ENCODE results near the gene KRT1.

The KRT1 gene

GRCh38 chr12:52667931-52668330 lies 12.3 kb downstream of the KRT1 start:
- in situ Hi-C loops (cut with MboI; ENCODE audit: low pct_unique_long_range_greater_than_20kb, low sequenced_read_pairs): no loop called here
- no peak for DNase-seq

DNA sequence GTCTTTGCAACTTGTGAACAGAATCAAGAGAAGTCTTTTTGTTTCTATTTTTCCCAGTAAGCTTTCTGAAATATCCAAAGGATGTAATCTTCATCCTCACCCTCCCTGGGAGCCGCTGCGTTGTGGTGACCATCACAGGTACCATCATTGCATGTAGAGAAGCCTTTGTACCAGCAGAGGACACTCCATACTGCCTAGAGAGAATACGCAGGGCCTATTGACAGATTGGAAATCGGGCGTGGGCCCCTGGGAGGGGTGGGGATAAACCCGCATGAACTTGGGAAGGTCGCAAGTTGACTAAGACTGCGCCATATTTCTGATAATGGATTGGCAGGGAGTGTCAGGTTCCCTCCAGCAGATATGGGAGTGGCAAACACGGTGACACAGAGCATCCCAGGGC lies 12.7 kb downstream of the KRT1 start:
- no peak for DNase-seq
- in situ Hi-C loops (cut with MboI; ENCODE audit: low pct_unique_long_range_greater_than_20kb, low sequenced_read_pairs): no loop called here

- DNase-seq: no peak
- in situ Hi-C loops (cut with MboI; ENCODE audit: low pct_unique_long_range_greater_than_20kb, low sequenced_read_pairs): no loop called here
Observed at GRCh38 chr12:52666471-52666870, 13.7 kb downstream of the KRT1 start.

DNA sequence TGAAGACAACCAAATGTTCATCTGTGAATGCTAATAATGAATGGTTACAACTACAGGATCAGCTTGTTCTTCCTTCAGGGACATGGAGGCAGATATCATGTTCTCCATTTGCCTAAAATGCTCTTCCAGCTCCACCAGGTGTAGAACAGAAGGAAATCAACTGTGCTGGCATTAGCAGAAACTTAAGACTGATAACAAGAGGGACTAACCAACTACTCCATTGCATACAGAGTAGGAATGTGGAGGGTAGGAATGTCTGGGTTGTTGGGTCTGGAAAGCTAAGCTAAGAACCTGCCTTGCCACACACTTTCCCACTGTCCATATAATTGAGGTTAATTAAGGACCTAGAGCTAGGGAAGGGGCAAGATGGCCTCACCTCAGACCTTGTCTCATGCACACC lies 16.8 kb downstream of the KRT1 start:
- in situ Hi-C loops (cut with MboI; ENCODE audit: low pct_unique_long_range_greater_than_20kb, low sequenced_read_pairs): no loop called here
- no peak for DNase-seq

- in situ Hi-C loops (cut with MboI; ENCODE audit: low pct_unique_long_range_greater_than_20kb, low sequenced_read_pairs): no loop called here
- DNase-seq: peak; percentile 27
Observed at GRCh38 chr12:52662918-52663229, 17.3 kb downstream of the KRT1 start.

DNA sequence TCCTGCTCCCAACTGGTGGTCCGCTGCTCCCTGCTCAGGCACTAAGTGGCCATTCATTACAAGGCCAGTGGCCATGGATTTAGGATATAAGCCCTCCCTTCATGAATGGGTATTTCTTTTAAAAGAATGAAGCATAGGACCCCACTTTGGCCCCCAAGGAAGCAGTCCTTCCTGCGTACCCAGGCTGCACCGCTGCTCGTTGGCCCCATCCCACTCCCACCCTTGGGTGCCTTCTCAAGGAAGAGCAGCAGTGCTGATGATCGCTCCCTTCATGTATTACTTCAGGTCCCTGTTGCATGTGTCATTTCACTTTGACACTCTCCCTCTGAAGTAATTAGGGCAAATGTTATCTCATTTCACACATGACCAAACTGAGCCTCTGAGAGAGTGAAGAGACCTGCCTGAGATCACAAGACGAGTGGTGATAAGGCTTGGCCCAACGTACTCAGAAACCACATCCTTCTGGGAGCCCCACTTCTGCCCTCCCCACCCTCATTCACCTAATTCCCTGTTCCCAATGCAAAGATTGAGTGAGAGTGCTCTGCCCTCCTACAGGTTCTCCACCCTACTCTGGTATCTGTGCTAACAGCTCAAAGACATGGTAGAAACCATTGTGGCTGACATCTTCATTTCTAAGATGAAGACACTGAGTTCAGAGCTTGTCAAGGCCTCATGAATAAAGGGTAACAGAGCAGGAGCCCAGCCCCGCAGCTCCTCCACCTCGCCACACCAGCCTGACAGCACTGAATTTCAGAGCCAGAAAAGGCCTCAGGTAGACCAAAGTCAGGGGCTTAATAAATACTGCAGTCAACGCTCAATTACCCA lies 17.9 kb downstream of the KRT1 start:
- in situ Hi-C loops (cut with MboI; ENCODE audit: low pct_unique_long_range_greater_than_20kb, low sequenced_read_pairs): no loop called here
- peak; percentile 83 for DNase-seq

DNA sequence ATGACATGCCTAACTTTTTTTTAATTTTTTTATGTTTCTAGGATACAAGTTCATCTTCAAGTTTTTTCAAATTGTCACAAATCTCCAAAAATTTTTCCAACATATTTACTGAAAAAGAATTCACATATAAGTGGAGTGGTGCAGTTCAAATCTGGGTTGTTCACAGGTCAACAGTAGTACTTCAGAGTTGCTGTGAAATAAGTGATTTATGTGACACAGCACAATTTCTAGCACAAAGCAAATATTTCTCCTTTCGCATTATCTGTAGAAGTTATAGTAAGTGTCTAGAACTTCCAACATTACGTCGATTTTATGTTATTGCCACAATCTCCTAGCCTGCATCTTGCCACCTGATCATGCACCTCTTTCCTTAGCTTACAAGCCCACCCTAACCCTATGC lies 18.5 kb downstream of the KRT1 start:
- no peak for DNase-seq
- in situ Hi-C loops (cut with MboI; ENCODE audit: low pct_unique_long_range_greater_than_20kb, low sequenced_read_pairs): no loop called here

DNA sequence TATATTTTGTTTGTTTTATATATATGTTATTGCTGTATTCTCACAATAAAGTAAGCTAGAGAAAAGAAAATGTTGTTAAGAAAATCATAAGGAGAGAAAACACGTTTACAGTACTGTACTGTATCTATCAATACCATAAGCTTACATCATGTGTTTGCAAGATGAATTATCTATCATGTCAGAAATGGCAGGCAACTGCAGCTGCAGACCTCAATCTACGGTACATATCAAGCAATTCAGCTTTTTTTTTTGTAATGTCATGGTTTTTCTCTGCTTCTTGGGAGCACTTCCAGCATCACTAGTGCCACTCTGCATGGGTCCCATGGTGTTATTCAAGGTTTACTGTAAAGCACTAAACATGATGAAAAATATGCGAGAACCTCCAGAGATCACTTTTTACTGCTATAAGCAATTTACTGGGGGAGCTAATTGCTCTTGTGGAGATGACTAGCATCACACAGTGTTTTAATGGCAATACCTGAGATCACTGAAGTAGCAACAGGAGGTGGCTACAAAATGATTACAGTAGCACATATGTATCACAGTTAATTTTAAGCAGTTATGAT lies 19.2 kb downstream of the KRT1 start:
- in situ Hi-C loops (cut with MboI; ENCODE audit: low pct_unique_long_range_greater_than_20kb, low sequenced_read_pairs): no loop called here
- no peak for DNase-seq

GRCh38 chr12:52659951-52660350 lies 20.3 kb downstream of the KRT1 start:
- in situ Hi-C loops (cut with MboI; ENCODE audit: low pct_unique_long_range_greater_than_20kb, low sequenced_read_pairs): no loop called here
- DNase-seq: no peak

DNA sequence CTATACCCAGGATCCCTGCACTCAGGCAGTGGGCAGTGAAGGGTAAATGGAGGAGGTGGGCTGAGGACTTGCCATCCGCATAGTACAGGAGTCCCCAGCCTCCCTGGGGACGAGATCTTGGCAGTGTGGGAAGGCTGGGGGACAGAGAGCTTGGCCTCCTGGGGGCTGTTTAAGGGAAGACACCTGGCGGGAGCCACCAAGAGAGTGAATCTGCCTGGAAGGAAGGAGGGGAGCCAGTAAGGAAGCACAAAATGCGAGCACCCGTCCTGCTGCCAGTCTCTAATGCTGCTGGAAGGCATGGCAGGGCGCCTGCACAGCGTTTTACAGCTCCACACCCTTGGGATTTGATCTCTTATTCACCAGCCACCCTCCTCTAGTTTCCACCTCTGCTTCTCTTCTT lies 20.8 kb downstream of the KRT1 start:
- in situ Hi-C loops (cut with MboI; ENCODE audit: low pct_unique_long_range_greater_than_20kb, low sequenced_read_pairs): no loop called here
- no peak for DNase-seq

DNA sequence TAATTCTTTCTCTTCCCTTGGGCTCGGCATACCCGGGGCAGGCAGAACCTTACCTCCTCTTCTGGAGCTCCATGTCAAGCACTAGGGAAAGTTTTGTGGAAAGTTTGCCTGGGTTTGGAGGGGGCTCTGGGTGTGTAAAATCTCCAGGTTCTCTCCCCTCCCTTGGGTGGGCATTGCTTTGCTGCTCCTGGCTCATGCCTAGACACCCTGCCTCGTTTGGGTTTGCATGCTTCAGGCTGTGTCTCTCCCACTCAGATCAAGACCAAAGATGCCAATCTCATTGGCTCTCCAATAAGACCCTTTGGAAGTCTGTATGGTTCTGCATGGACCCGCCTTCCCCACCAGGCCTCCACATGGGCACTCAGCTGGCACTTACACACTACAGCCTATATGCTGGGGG lies 22.0 kb downstream of the KRT1 start:
- in situ Hi-C loops (cut with MboI; ENCODE audit: low pct_unique_long_range_greater_than_20kb, low sequenced_read_pairs): no loop called here
- DNase-seq: no peak

GRCh38 chr12:52657250-52657902 lies 22.8 kb downstream of the KRT1 start:
- no peak for DNase-seq
- in situ Hi-C loops (cut with MboI; ENCODE audit: low pct_unique_long_range_greater_than_20kb, low sequenced_read_pairs): no loop called here

- no peak for DNase-seq
- in situ Hi-C loops (cut with MboI; ENCODE audit: low pct_unique_long_range_greater_than_20kb, low sequenced_read_pairs): no loop called here
Observed at GRCh38 chr12:52656616-52657015, 23.6 kb downstream of the KRT1 start.

DNA sequence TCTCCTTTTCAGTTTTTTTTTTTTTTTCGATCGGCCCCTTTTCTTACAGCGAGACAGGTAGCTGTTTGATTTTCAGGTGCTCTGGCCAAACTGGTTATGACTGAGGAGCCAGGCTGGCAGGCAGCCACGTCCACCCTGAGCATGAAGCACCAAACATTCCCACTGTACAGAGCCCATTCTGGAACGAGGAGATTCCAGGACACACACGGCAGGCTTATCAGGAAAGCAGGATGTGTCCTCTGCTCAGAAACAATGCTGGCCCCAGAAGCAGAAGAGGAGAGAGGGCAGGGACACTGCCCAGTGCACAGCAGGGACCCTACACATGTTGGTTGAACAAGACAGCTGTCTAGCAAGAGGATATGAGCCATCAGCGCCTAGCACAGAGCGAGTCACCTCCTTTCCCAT lies 24.5 kb downstream of the KRT1 start:
- DNase-seq: no peak
- in situ Hi-C loops (cut with MboI; ENCODE audit: low pct_unique_long_range_greater_than_20kb, low sequenced_read_pairs): no loop called here

DNA sequence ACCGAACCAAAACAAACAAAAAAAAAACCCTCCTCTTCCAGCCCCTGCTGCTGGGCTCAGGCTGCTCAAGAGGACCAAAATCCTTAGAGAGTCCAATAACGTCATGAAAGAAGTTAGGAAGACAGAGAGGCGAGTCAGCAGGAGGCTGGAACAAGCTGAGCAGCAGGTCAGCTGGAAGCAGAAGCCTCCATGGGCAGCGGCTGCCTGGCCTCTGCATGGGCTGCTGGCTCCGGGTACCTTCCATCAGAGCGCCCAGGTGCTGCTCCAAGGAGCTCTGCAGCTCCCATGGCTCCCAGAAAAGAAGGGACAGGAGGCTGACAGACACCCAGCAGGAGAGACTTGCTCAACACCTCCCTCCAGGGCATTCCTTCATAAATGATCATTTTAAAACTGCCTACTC lies 25.0 kb downstream of the KRT1 start:
- DNase-seq: no peak
- in situ Hi-C loops (cut with MboI; ENCODE audit: low pct_unique_long_range_greater_than_20kb, low sequenced_read_pairs): no loop called here

DNA sequence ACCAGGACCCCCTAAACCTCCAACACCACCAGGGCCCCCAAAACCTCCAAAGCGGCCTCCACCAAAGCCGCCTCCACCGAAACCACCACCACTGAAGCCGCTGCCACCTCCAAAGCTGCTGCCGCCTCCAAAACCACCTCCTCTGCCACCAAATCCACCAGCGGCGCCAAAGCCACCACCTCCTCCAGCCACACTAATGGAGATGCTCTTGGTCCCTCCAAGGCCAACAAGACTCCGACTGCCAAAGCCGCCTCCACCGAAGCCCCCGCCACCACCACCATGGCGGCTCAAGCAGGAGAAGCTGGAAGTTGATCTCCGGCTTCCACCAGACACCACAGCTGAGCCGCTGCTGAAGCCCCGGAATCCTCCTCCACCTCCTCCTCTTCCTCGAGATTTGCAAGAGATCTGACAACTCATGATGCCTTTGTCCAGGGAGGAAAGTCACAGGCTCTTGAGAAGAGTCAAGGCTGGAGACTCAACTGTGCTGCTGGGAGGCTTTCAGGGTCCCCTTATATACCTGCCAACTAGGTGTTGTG lies 28.4 kb downstream of the KRT1 start, which contains the start of gene KRT2:
Gene KRT2 (minus strand): TSS at position 486 of the 536 bp plus-strand sequence. CDS start 69 bp downstream, at position 417.
- in situ Hi-C loops (cut with MboI; ENCODE audit: low pct_unique_long_range_greater_than_20kb, low sequenced_read_pairs): no loop called here
- no peak for DNase-seq

- DNase-seq: no peak
- in situ Hi-C loops (cut with MboI; ENCODE audit: low pct_unique_long_range_greater_than_20kb, low sequenced_read_pairs): no loop called here
Observed at GRCh38 chr12:52650520-52651081, 29.6 kb downstream of the KRT1 start.

DNA sequence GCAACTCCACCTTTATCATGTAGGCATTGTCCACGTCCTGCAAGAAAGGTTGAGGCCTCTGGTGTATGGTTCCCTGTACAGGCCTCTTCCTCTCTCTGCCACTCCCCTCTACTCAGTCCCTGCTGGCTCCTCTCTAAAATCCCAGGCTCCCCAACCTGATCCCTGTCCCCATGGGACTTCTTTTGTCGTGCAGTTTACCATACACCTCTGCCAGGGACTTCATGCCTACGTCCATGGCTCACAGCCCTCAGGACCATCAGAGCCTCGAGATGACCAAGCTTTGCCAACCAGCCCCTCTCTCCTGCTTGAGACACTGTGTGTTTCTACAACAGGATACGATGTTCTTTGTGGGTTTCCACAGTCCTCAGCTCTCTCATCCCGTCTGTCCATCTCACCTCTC lies 31.1 kb downstream of the KRT1 start:
- DNase-seq: no peak
- in situ Hi-C loops (cut with MboI; ENCODE audit: low pct_unique_long_range_greater_than_20kb, low sequenced_read_pairs): no loop called here

GRCh38 chr12:52648012-52648550 lies 32.1 kb downstream of the KRT1 start:
- DNase-seq: no peak
- in situ Hi-C loops (cut with MboI; ENCODE audit: low pct_unique_long_range_greater_than_20kb, low sequenced_read_pairs): no loop called here

GRCh38 chr12:52647601-52648000 lies 32.6 kb downstream of the KRT1 start:
- in situ Hi-C loops (cut with MboI; ENCODE audit: low pct_unique_long_range_greater_than_20kb, low sequenced_read_pairs): no loop called here
- no peak for DNase-seq
